ENCODE data around the gene UGCG. TPM values are rescaled to one million over a fixed set of nuclear protein-coding genes. Genes with fewer than 3 reads are reported as not detected.

The UGCG gene
- total and polyA plus RNA-seq, 9 of the 15 experiments (the other 6 are each of a cell fraction or from before 2014, with no cell fraction given), result 20.0 to 40.3 (median 29.2) TPM

DNA sequence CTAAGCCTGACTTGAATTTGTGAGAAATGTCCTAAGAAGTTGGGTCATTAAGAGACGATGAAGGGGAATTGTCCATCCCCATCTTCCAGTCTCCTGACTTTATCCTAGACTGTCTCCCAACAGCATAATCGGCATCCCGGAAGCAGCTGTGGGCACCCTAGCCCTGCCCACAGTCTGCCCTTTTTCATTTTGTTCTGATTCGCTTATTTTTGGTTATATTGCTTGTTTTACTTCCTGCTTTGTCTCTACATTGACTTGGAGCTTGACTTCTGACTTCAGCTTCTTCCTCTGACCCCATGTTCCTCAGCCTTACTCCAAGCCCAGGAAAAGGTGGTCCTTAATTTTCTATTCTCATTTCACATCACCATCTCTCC lies 41.8 kb downstream of the UGCG start:
- Histone ChIP-seq H3K36me3 (ENCODE audit: control insufficient read depth, insufficient read depth, low read length) (peaks cover 15% of the 10 kb centered on the region; the same call in 2 of the 3 replicates), H3K27me3 (ENCODE audit: control insufficient read depth in 2 of 2, insufficient read depth in 2 of 2, low read length in 2 of 2) (no peaks in the 10 kb centered on the region), H3K9ac (ENCODE audit: insufficient read depth in 1 of 2, low read depth in 2 of 2, low read length in 2 of 2) (no peak overlapping the region), H4K20me1 (replicated peaks; ENCODE audit: control insufficient read depth, insufficient read depth, low read length) (no peaks in the 10 kb centered on the region), H3K4me3 (no peak overlapping the region), H3K9me1 (ENCODE audit: control insufficient read depth, insufficient read depth, low read length) (no peaks in the 10 kb centered on the region), H3K27ac (ENCODE audit: extremely low read depth, low read depth, low read length) (no peak overlapping the region), H2AFZ (ENCODE audit: low read depth, low read length) (no peak overlapping the region), H3K79me2 (ENCODE audit: control insufficient read depth, insufficient read depth, low read length) (no peaks in the 10 kb centered on the region), H3K4me1 (replicated peaks in 1 of 2; ENCODE audit: control insufficient read depth in 2 of 2, insufficient read depth in 2 of 2, low read length in 2 of 2) (peaks cover 0 to 5% of the 10 kb centered on the region in 2 experiments; a peak in 2 of 5 replicates), H3K4me2 (ENCODE audit: insufficient read depth, low read length) (no peak overlapping the region), H3K9me3 (replicated peaks; ENCODE audit: control insufficient read depth, insufficient read depth, low read depth, low read length) (no peaks in the 10 kb centered on the region)
- FAIRE-seq, result no peak
- CTCF ChIA-PET (ENCODE audit: low intra/inter-chr PET ratio), result no interaction called here
- TF ChIP-seq ZNF444 (CRISPR knock-in tag; IDR thresholded peaks at IDR 0.05), result no peak
- TF ChIP-seq ZNF12 (CRISPR knock-in tag; IDR thresholded peaks at IDR 0.05), result no peak
- no peak for TF ChIP-seq CHD2 (IDR thresholded peaks at IDR 0.05; ENCODE audit: low read depth, low read length)
- no peak for TF ChIP-seq MTA1 (IDR thresholded peaks at IDR 0.05; ENCODE audit: borderline replicate concordance)
- TF ChIP-seq, protein P1, sequence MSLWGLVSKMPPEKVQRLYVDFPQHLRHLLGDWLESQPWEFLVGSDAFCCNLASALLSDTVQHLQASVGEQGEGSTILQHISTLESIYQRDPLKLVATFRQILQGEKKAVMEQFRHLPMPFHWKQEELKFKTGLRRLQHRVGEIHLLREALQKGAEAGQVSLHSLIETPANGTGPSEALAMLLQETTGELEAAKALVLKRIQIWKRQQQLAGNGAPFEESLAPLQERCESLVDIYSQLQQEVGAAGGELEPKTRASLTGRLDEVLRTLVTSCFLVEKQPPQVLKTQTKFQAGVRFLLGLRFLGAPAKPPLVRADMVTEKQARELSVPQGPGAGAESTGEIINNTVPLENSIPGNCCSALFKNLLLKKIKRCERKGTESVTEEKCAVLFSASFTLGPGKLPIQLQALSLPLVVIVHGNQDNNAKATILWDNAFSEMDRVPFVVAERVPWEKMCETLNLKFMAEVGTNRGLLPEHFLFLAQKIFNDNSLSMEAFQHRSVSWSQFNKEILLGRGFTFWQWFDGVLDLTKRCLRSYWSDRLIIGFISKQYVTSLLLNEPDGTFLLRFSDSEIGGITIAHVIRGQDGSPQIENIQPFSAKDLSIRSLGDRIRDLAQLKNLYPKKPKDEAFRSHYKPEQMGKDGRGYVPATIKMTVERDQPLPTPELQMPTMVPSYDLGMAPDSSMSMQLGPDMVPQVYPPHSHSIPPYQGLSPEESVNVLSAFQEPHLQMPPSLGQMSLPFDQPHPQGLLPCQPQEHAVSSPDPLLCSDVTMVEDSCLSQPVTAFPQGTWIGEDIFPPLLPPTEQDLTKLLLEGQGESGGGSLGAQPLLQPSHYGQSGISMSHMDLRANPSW (CRISPR knock-in tag; IDR thresholded peaks at IDR 0.05), result no peak
- TF ChIP-seq, protein P2, sequence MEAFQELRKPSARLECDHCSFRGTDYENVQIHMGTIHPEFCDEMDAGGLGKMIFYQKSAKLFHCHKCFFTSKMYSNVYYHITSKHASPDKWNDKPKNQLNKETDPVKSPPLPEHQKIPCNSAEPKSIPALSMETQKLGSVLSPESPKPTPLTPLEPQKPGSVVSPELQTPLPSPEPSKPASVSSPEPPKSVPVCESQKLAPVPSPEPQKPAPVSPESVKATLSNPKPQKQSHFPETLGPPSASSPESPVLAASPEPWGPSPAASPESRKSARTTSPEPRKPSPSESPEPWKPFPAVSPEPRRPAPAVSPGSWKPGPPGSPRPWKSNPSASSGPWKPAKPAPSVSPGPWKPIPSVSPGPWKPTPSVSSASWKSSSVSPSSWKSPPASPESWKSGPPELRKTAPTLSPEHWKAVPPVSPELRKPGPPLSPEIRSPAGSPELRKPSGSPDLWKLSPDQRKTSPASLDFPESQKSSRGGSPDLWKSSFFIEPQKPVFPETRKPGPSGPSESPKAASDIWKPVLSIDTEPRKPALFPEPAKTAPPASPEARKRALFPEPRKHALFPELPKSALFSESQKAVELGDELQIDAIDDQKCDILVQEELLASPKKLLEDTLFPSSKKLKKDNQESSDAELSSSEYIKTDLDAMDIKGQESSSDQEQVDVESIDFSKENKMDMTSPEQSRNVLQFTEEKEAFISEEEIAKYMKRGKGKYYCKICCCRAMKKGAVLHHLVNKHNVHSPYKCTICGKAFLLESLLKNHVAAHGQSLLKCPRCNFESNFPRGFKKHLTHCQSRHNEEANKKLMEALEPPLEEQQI (IDR thresholded peaks at IDR 0.05), result no peak
- no peak for TF ChIP-seq ZBTB7A (IDR thresholded peaks at IDR 0.05; ENCODE audit: borderline replicate concordance, control insufficient read depth, low read depth, low read length)
- no peak for TF ChIP-seq SETDB1 (IDR thresholded peaks at IDR 0.05; ENCODE audit: low read length)
- TF ChIP-seq HNRNPK (IDR thresholded peaks at IDR 0.05; ENCODE audit: low read depth, low read length, poor library complexity, severe bottlenecking), result no peak
- no peak for TF ChIP-seq KAT8 (IDR thresholded peaks at IDR 0.05; ENCODE audit: low read depth)
- TF ChIP-seq POLR2H (tag; IDR thresholded peaks at IDR 0.05; ENCODE audit: low read depth), result no peak
- no peak for DNase-seq (ENCODE audit: extremely low read depth in 1 of 4, low spot score in 3 of 4)
- 87% methylated on average over 4 of the region's 4 CpGs for WGBS (ENCODE audit: insufficient coverage, low coverage, missing lambda C conversion rate)
- ATAC-seq, result no peak
- POLR2A ChIA-PET, result interaction anchor here (0.6 to 1.5 kb wide), 3 partner anchors 12 to 173 kb away, joined by 3 read pairs; no protein-coding TSS in a partner anchor
- in situ Hi-C loops (cut with MboI) (no loop called here), intact Hi-C loops (cut with micrococcal nuclease) (no loop called here)
- no TSS peak for BruUV-seq (replicated peaks)
